AG04449 (cell line): ENCODE results near the gene EIF4G3.

ENCODE experiments used
- CTCF ChIA-PET: fragments of 350-600 bp; formaldehyde crosslinking; extraction: SDS; loops from one replicate; lab custom pipeline; 2021; ENCODE audit warnings: antibody characterized with exemption; lab: Yijun Ruan, JAX
- POLR2A ChIA-PET: fragments of 400-600, 350-600 bp; formaldehyde crosslinking; extraction: SDS; loops from one replicate; lab custom pipeline; 2020; ENCODE audit warnings: antibody characterized with exemption, inconsistent platforms; lab: Yijun Ruan, JAX
- DNase-seq: peaks from one replicate; pipeline ENCODE4 v3.0.0-alpha.2; 2010; ENCODE audit warnings: low read depth, low spot score
- H3K4me3 ChIP-seq: 2 replicates; pipeline ENCODE4 v1.5.1; 2011; ENCODE audit warnings: low read depth, mild to moderate bottlenecking, control low read depth, low read length
- TF ChIP-seq, protein P1 (sequence below): IDR thresholded peaks from one replicate; pipeline ENCODE4 v1.5.1; 2011; ENCODE audit warnings: mild to moderate bottlenecking, moderate library complexity, low read length, control low read depth, inconsistent platforms; ENCODE audit not compliant: insufficient read depth; ENCODE audit errors: missing control alignments

The EIF4G3 gene

GRCh38 chr1:20771780-20772179 lies 404.9 kb downstream of the EIF4G3 start:
- DNase-seq, result no peak
- CTCF ChIA-PET, result interaction anchor here (0.6 kb wide), 1 partner anchor 12 kb away, joined by 3 read pairs; no protein-coding TSS in a partner anchor
- TF ChIP-seq, protein P1, sequence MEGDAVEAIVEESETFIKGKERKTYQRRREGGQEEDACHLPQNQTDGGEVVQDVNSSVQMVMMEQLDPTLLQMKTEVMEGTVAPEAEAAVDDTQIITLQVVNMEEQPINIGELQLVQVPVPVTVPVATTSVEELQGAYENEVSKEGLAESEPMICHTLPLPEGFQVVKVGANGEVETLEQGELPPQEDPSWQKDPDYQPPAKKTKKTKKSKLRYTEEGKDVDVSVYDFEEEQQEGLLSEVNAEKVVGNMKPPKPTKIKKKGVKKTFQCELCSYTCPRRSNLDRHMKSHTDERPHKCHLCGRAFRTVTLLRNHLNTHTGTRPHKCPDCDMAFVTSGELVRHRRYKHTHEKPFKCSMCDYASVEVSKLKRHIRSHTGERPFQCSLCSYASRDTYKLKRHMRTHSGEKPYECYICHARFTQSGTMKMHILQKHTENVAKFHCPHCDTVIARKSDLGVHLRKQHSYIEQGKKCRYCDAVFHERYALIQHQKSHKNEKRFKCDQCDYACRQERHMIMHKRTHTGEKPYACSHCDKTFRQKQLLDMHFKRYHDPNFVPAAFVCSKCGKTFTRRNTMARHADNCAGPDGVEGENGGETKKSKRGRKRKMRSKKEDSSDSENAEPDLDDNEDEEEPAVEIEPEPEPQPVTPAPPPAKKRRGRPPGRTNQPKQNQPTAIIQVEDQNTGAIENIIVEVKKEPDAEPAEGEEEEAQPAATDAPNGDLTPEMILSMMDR, result no peak
- POLR2A ChIA-PET, result no interaction called here
- no peak overlapping the region for H3K4me3 ChIP-seq

GRCh38 chr1:20770314-20771087 lies 406.2 kb downstream of the EIF4G3 start:
- ChIA-PET CTCF (interaction anchor here (0.8 to 1.5 kb wide), 5 partner anchors 10 to 209 kb away, joined by 3 to 5 read pairs (median 4); no protein-coding TSS in a partner anchor), POLR2A (no interaction called here)
- TF ChIP-seq, protein P1, result no peak
- no peak overlapping the region for H3K4me3 ChIP-seq
- no peak for DNase-seq

GRCh38 chr1:20767271-20767670 lies 409.4 kb downstream of the EIF4G3 start:
- CTCF ChIA-PET, result interaction anchor here (0.7 to 1.2 kb wide), 3 partner anchors 23 to 70 kb away, joined by 3 to 7 read pairs (median 3); no protein-coding TSS in a partner anchor
- POLR2A ChIA-PET, result no interaction called here
- no peak for DNase-seq
- H3K4me3 ChIP-seq, result no peak overlapping the region
- TF ChIP-seq, protein P1, result no peak

DNA sequence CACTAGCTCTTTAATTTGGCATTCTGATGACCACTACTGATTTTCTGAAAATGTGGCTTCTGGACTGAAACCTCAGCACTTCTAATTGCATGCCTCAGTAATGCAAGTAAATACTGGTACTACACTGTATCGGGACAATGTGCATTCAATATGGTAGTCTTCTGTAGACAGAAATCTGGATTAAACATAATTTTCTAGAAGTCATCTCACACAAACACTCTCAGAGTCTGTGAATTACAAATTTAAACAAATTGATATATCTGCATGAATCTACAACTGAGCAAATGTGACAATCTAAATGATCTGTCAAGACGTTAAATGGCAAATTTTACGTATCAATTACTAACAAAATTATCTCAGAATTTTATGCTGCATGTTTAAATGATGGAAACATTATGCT lies 413.3 kb downstream of the EIF4G3 start:
- H3K4me3 ChIP-seq, result no peak overlapping the region
- CTCF ChIA-PET, result no interaction called here
- no peak for DNase-seq
- TF ChIP-seq, protein P1, result no peak
- POLR2A ChIA-PET, result no interaction called here

DNA sequence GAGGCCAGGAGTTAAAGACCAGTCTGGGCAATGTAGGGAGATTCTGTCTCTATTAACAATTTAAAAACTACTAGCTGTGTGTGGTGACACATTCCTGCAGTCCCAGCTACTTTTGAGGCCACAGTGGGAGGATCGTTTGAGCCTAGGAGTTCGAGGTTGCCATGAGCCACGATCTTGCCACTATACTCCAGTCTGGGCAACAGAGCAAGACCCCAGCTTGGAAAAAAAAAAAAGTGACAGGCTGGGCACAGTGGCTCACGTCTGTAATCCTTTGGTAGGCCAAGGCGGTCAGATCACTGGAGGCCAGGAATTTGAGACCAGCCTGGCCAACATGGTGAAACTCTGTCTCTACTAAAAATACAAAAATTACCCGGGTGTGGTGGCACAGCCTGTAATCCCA lies 416.4 kb downstream of the EIF4G3 start:
- DNase-seq, result no peak
- no peak overlapping the region for H3K4me3 ChIP-seq
- CTCF ChIA-PET, result interaction anchor here (0.7 to 1.0 kb wide), 2 partner anchors 10 to 16 kb away, joined by 3 read pairs; no protein-coding TSS in a partner anchor
- TF ChIP-seq, protein P1, result no peak
- POLR2A ChIA-PET, result no interaction called here
